OCI-LY7 (cell line): ENCODE measurements around the gene YY2. TPM values are rescaled to one million over a fixed set of nuclear protein-coding genes. Genes with fewer than 3 reads are reported as not detected.

ENCODE experiments used
- BruUV-seq: library from RNA; stranded (reverse); fragments of 400-500 nt; replicated peaks from 2 replicates; lab custom pipeline; 2021; lab: Mats Ljungman, UMichigan
- CTCF ChIA-PET: fragments of 300-600 bp; sonication (Branson Sonifier 250); formaldehyde crosslinking; loops from one replicate; lab custom pipeline; 2022; ENCODE audit warnings: antibody characterized with exemption; ENCODE audit not compliant: unreplicated experiment; lab: Charles Lee
- POLR2A ChIA-PET: fragments of 300-600 bp; sonication (Branson Sonifier 250); formaldehyde crosslinking; loops from one replicate; lab custom pipeline; 2022; ENCODE audit warnings: antibody characterized with exemption; lab: Charles Lee
- DNase-seq: peaks from one replicate; pipeline ENCODE4 v3.0.0-alpha.2; 2015; ENCODE audit warnings: low spot score
- H2AFZ ChIP-seq: fragments of 200-600 bp; sonication (generic), shearing (Covaris generic); 2 replicates; pipeline ENCODE4 v1.6.1; 2014; ENCODE audit warnings: mild to moderate bottlenecking, antibody characterized with exemption, low read length, moderate library complexity
- H3K27ac ChIP-seq: fragments of 200-600 bp; sonication (generic); 2 replicates; pipeline ENCODE4 v1.5.1; 2014; ENCODE audit warnings: mixed run types, low read depth, mild to moderate bottlenecking, moderate library complexity, low read length, inconsistent platforms; ENCODE audit not compliant: poor library complexity, severe bottlenecking
- H3K36me3 ChIP-seq: fragments of 200-600 bp; sonication (generic); 2 replicates; pipeline ENCODE4 v1.6.1; 2014; ENCODE audit warnings: mild to moderate bottlenecking, antibody characterized with exemption, low read length, moderate library complexity, mixed read lengths; ENCODE audit not compliant: insufficient read depth
- H3K4me1 ChIP-seq: fragments of 200-600 bp; sonication (generic); 2 replicates; pipeline ENCODE4 v1.5.1; 2014; ENCODE audit warnings: mild to moderate bottlenecking, low read length; ENCODE audit not compliant: insufficient read depth, poor library complexity, severe bottlenecking
- H3K4me2 ChIP-seq: fragments of 200-600 bp; sonication (generic); 2 replicates; pipeline ENCODE4 v1.6.1; 2014; ENCODE audit warnings: mild to moderate bottlenecking, low read length
- H3K4me3 ChIP-seq: fragments of 200-600 bp; sonication (generic); 2 replicates; pipeline ENCODE4 v1.5.1; 2014; ENCODE audit warnings: mild to moderate bottlenecking, low read depth, low read length; ENCODE audit not compliant: poor library complexity, severe bottlenecking
- H3K79me2 ChIP-seq: fragments of 200-600 bp; sonication (generic); 2 replicates; pipeline ENCODE4 v1.6.1; 2016; ENCODE audit warnings: low read depth, mild to moderate bottlenecking, low read length, moderate library complexity, mixed read lengths; ENCODE audit not compliant: insufficient read depth
- H3K9me2 ChIP-seq: fragments of 200-600 bp; sonication (generic); 2 replicates; pipeline ENCODE4 v1.6.1; 2016; ENCODE audit warnings: mild to moderate bottlenecking, low read length, mixed read lengths; ENCODE audit not compliant: insufficient read depth
- H3K9me3 ChIP-seq: fragments of 200-600 bp; sonication (generic); 2 replicates; pipeline ENCODE4 v1.6.1; 2014; ENCODE audit warnings: mild to moderate bottlenecking, mixed run types, low read length, mixed read lengths
- H4K20me1 ChIP-seq: fragments of 200-600 bp; sonication (generic); 2 replicates; pipeline ENCODE4 v1.6.1; 2014; ENCODE audit warnings: mild to moderate bottlenecking, antibody characterized with exemption, low read length, moderate library complexity, mixed read lengths; ENCODE audit not compliant: insufficient read depth
- CTCF ChIP-seq: fragments of 200-600 bp; sonication (generic); conservative IDR thresholded peaks from 2 replicates; pipeline ENCODE4 v1.5.1; 2014; ENCODE audit warnings: mild to moderate bottlenecking, antibody characterized with exemption, low read length, moderate library complexity, mixed read lengths
- EZH2phosphoT487 ChIP-seq: fragments of 200-600 bp; sonication (generic); IDR thresholded peaks from 2 replicates; pipeline ENCODE4 v1.6.1; 2018; ENCODE audit warnings: low read depth, borderline replicate concordance, mild to moderate bottlenecking, mixed run types, antibody characterized with exemption, low read length, moderate library complexity, mixed read lengths
- intact Hi-C: fragments of 100-400 bp; cut with micrococcal nuclease; formaldehyde crosslinking; loops from one replicate; pipeline ENCODE4 v1.10.0; 2022; ENCODE audit not compliant: unreplicated experiment
- total RNA-seq, 2 experiments: library from RNA; depleted of rRNA in 1 of 2; stranded (reverse); fragments of >200 nt in 1 of 2; shearing (Covaris generic) in 1 of 2; gene quantifications; 2 replicates each; pipeline ENCODE4 v1.2.3, GENCODE V29; 2014 to 2022

Gene YY2
- total RNA-seq, 2 experiments from 2014 or later: 2.4 to 3.7 TPM

GRCh38 chrX:21847342-21847741 lies 8.4 kb upstream of the YY2 start:
- CTCF ChIA-PET: no interaction called here
- intact Hi-C loops: no loop called here
- no peaks in the 10 kb centered on the region for H4K20me1 ChIP-seq
- DNase-seq: no peak
- H3K4me1 ChIP-seq: no peaks in the 10 kb centered on the region
- POLR2A ChIA-PET: no interaction called here
- no peak overlapping the region for H3K4me2 ChIP-seq
- H3K9me2 ChIP-seq: no peaks in the 10 kb centered on the region
- H3K27ac ChIP-seq: no peak overlapping the region
- H3K4me3 ChIP-seq: no peak overlapping the region
- H3K9me3 ChIP-seq: no peaks in the 10 kb centered on the region
- peaks cover 34% of the 10 kb centered on the region for H3K36me3 ChIP-seq
- TF ChIP-seq EZH2phosphoT487 (no peak), CTCF (no peak)
- no peaks in the 10 kb centered on the region for H3K79me2 ChIP-seq
- no peak overlapping the region for H2AFZ ChIP-seq
- no TSS peak for BruUV-seq

- TF ChIP-seq EZH2phosphoT487 (no peak), CTCF (no peak)
- H3K9me3 ChIP-seq: no peaks in the 10 kb centered on the region
- ChIA-PET CTCF (no interaction called here), POLR2A (no interaction called here)
- H4K20me1 ChIP-seq: no peaks in the 10 kb centered on the region
- DNase-seq: no peak
- BruUV-seq: no TSS peak
- no peak overlapping the region for H3K4me3 ChIP-seq
- H3K79me2 ChIP-seq: no peaks in the 10 kb centered on the region
- peaks cover 27% of the 10 kb centered on the region for H3K36me3 ChIP-seq
- no peaks in the 10 kb centered on the region for H3K4me1 ChIP-seq
- no peak overlapping the region for H3K4me2 ChIP-seq
- H3K27ac ChIP-seq: no peak overlapping the region
- no peak overlapping the region for H2AFZ ChIP-seq
- intact Hi-C loops: no loop called here
- H3K9me2 ChIP-seq: no peaks in the 10 kb centered on the region
Observed at GRCh38 chrX:21853578-21853977, 2.2 kb upstream of the YY2 start.

GRCh38 chrX:21856504-21856903 lies 717 bp downstream of the YY2 start:
- ChIA-PET POLR2A (interaction anchor here (0.8 to 1.2 kb wide), 2 partner anchors 11 to 17 kb away, joined by 3 to 4 read pairs; partner anchors contain the start of gene MBTPS2), CTCF (no interaction called here)
- Histone ChIP-seq H3K4me1 (no peaks in the 10 kb centered on the region), H3K4me2 (no peak overlapping the region), H3K9me3 (no peaks in the 10 kb centered on the region), H3K79me2 (no peaks in the 10 kb centered on the region), H3K9me2 (no peaks in the 10 kb centered on the region), H3K27ac (no peak overlapping the region), H3K36me3 (peaks cover 27% of the 10 kb centered on the region), H4K20me1 (no peaks in the 10 kb centered on the region), H2AFZ (no peak overlapping the region), H3K4me3 (no peak overlapping the region)
- TF ChIP-seq CTCF: no peak
- no peak for TF ChIP-seq EZH2phosphoT487
- no peak for DNase-seq
- intact Hi-C loops: no loop called here
- no TSS peak for BruUV-seq
